ENCODE results near the gene OLFML2A.

Gene OLFML2A

DNA sequence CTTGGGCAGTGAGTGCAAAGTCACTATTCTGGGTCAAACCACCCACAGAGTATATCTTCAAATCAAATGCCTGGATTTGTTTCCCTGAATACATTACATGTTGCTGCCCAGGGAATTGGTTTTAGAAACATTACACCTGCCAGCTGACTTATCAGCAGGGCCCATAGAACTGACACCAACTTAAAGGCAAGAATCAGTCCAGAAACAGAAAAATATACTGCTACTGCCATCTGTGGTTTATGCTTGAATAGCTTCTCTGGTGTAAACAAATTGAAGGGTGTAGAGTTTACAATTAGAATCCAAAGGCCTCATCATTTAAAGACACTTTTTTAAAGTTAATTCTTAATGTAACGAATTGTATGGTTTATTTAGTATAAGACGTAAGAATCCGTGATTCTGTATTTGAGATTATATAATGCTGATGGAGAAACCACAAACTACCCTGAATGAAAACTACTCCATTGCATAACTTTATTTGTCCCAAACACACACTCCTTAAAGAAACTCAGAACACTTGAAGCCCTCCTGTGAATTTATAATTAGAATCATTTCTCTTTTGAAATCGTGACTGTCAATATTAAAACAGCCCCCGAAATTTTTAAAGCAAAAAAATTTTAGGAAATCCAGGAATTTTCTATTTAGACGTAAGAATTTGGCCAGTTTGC is 12.0 kb upstream of the OLFML2A start:
- H3K36me3 ChIP-seq (ENCODE audit: low read depth) = no peaks in the 10 kb centered on the region
- H3K9me3 ChIP-seq (ENCODE audit: severe bottlenecking) = no peaks in the 10 kb centered on the region
- H3K27me3 ChIP-seq (ENCODE audit: insufficient read depth, poor library complexity, severe bottlenecking) = no peaks in the 10 kb centered on the region
- H3K27ac ChIP-seq (ENCODE audit: poor library complexity, severe bottlenecking) = no peak overlapping the region
- DNase-seq (ENCODE audit: low spot score) = no peak
- TF ChIP-seq CTCF (IDR thresholded peaks at IDR 0.05; ENCODE audit: poor library complexity, severe bottlenecking) = peak; percentile 58
- no peak; the same call in 2 of the 3 replicates for ATAC-seq (ENCODE audit: low read depth)
- H3K4me1 ChIP-seq (ENCODE audit: insufficient read depth, poor library complexity, severe bottlenecking) = peaks cover 15% of the 10 kb centered on the region
- H3K4me3 ChIP-seq (ENCODE audit: severe bottlenecking) = no peak overlapping the region

- peaks cover 15% of the 10 kb centered on the region for H3K4me1 ChIP-seq (ENCODE audit: insufficient read depth, poor library complexity, severe bottlenecking)
- H3K9me3 ChIP-seq (ENCODE audit: severe bottlenecking) = no peaks in the 10 kb centered on the region
- no peak overlapping the region for H3K4me3 ChIP-seq (ENCODE audit: severe bottlenecking)
- H3K27ac ChIP-seq (ENCODE audit: poor library complexity, severe bottlenecking) = no peak overlapping the region
- H3K27me3 ChIP-seq (ENCODE audit: insufficient read depth, poor library complexity, severe bottlenecking) = no peaks in the 10 kb centered on the region
- no peaks in the 10 kb centered on the region for H3K36me3 ChIP-seq (ENCODE audit: low read depth)
- DNase-seq (ENCODE audit: low spot score) = no peak
- no peak for ATAC-seq (ENCODE audit: low read depth)
- TF ChIP-seq CTCF (IDR thresholded peaks at IDR 0.05; ENCODE audit: poor library complexity, severe bottlenecking) = no peak
These were observed 11.5 kb upstream of the OLFML2A start for GRCh38 chr9:124765439-124765835.

DNA sequence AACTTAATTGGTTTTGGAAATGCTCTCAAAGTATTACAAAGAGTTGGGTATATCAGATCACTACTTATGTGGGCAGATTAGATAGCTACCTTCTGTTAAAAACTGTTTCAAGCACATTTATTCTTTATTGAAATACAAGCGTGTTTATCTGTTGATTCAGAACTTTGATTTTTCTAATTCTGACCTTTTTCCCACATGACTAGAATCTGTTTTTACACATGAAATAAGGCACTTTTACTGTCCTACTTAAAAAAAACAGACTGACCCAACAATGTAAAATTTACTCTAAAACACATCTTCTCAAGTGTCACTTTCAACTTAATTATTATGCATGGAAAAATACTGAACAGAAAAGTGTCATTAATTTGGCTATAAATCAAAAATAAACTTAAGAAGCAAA is 10.6 kb upstream of the OLFML2A start:
- H3K27me3 ChIP-seq (ENCODE audit: insufficient read depth, poor library complexity, severe bottlenecking) = no peaks in the 10 kb centered on the region
- TF ChIP-seq CTCF (IDR thresholded peaks at IDR 0.05; ENCODE audit: poor library complexity, severe bottlenecking) = no peak
- peaks cover 15% of the 10 kb centered on the region for H3K4me1 ChIP-seq (ENCODE audit: insufficient read depth, poor library complexity, severe bottlenecking)
- ATAC-seq (ENCODE audit: low read depth) (no peak), DNase-seq (ENCODE audit: low spot score) (no peak)
- no peak overlapping the region for H3K4me3 ChIP-seq (ENCODE audit: severe bottlenecking)
- no peaks in the 10 kb centered on the region for H3K36me3 ChIP-seq (ENCODE audit: low read depth)
- no peaks in the 10 kb centered on the region for H3K9me3 ChIP-seq (ENCODE audit: severe bottlenecking)
- no peak overlapping the region for H3K27ac ChIP-seq (ENCODE audit: poor library complexity, severe bottlenecking)

DNA sequence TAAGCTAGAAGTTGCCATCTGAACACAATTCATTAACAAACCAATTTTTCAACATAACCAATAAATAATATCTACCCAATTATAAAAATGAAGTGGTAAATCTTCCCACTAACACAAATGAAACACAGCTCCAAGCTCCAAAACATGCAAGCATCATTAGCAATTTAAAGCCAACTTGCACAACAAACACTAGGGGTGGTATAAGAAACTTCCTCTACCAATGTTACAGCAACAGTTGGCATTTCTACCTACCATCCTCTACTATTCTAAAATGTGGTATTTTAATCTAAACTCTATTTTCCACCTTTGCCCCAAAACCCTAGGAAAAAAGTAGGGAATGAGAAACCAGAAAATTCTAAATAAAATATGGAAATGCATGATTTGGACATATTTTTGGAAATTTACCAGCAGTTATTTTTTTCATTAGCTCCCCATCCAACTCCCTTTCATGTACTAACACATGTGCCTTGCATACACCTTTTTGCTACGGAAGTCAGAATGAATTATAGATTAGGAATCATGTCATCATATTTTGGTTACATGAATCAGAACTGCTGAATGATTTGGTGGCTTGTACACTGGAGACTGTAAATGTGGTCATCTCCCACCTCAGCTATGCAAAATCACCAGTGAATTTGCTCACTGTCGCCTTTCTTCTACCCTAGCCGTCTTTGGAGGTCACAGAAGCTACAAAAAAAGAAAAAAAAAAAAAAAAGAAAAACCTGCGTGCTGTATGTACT is 9.9 kb upstream of the OLFML2A start:
- DNase-seq (ENCODE audit: low spot score) (no peak), ATAC-seq (ENCODE audit: low read depth) (no peak)
- Histone ChIP-seq H3K27ac (ENCODE audit: poor library complexity, severe bottlenecking) (no peak overlapping the region), H3K4me3 (ENCODE audit: severe bottlenecking) (no peak overlapping the region), H3K27me3 (ENCODE audit: insufficient read depth, poor library complexity, severe bottlenecking) (no peaks in the 10 kb centered on the region), H3K36me3 (ENCODE audit: low read depth) (no peaks in the 10 kb centered on the region), H3K9me3 (ENCODE audit: severe bottlenecking) (no peaks in the 10 kb centered on the region), H3K4me1 (ENCODE audit: insufficient read depth, poor library complexity, severe bottlenecking) (peaks cover 15% of the 10 kb centered on the region)
- TF ChIP-seq CTCF (IDR thresholded peaks at IDR 0.05; ENCODE audit: poor library complexity, severe bottlenecking) = peak; percentile 25

- Histone ChIP-seq H3K27ac (ENCODE audit: poor library complexity, severe bottlenecking) (no peak overlapping the region), H3K27me3 (ENCODE audit: insufficient read depth, poor library complexity, severe bottlenecking) (no peaks in the 10 kb centered on the region), H3K4me1 (ENCODE audit: insufficient read depth, poor library complexity, severe bottlenecking) (peaks cover 15% of the 10 kb centered on the region), H3K36me3 (ENCODE audit: low read depth) (no peaks in the 10 kb centered on the region), H3K9me3 (ENCODE audit: severe bottlenecking) (no peaks in the 10 kb centered on the region), H3K4me3 (ENCODE audit: severe bottlenecking) (no peak overlapping the region)
- TF ChIP-seq CTCF (IDR thresholded peaks at IDR 0.05; ENCODE audit: poor library complexity, severe bottlenecking) = no peak
- DNase-seq (ENCODE audit: low spot score) (no peak), ATAC-seq (ENCODE audit: low read depth) (no peak)
These were observed 9.1 kb upstream of the OLFML2A start for GRCh38 chr9:124767821-124768220.
